Cardiac septum (tissue), 1 donor: Measurements from ENCODE around the gene SIVA1. TPM values are rescaled to one million over a fixed set of nuclear protein-coding genes. Genes with fewer than 3 reads are reported as not detected.

Experiments
- DNase-seq: peaks from one replicate; pipeline ENCODE4 v3.0.0-alpha.2; 2020; ENCODE audit warnings: low spot score
- intact Hi-C: fragments of 100-400 bp; cut with DNase I; formaldehyde crosslinking; loops from one replicate; pipeline ENCODE4 v1.14.0; 2022
- total RNA-seq: library from RNA; stranded (reverse); fragmentation: NEBNext Ultra II Directional; extraction: Animal tissue kit (Norgen Biotek cat#: 25700); gene quantifications from one replicate; pipeline ENCODE4 v1.2.1, GENCODE V29; 2021
- donor health status: DM: no; HTN: no; CAD: no.

Gene SIVA1
- total RNA-seq, 1 donor from 2014 or later, result 50.9 TPM

GRCh38 chr14:104776961-104777807 is 24.2 kb downstream of the SIVA1 start:
- DNase-seq, result no peak
- intact Hi-C loops, result no loop called here

GRCh38 chr14:104777808-104778249 is 24.9 kb downstream of the SIVA1 start:
- no peak for DNase-seq
- intact Hi-C loops, result no loop called here

- no peak for DNase-seq
- intact Hi-C loops, result no loop called here
Measured at GRCh38 chr14:104778694-104779331, 25.9 kb downstream of the SIVA1 start.

GRCh38 chr14:104779776-104780512 is 27.0 kb downstream of the SIVA1 start:
- intact Hi-C loops, result no loop called here
- DNase-seq, result no peak

- no peak for DNase-seq
- intact Hi-C loops, result no loop called here
Measured at GRCh38 chr14:104780513-104781030, 27.6 kb downstream of the SIVA1 start.

- DNase-seq, result no peak
- intact Hi-C loops, result no loop called here
Measured at GRCh38 chr14:104781271-104782077, 28.5 kb downstream of the SIVA1 start.

GRCh38 chr14:104782086-104782807 is 29.3 kb downstream of the SIVA1 start:
- DNase-seq, result no peak

GRCh38 chr14:104782808-104783139 is 29.8 kb downstream of the SIVA1 start:
- DNase-seq, result no peak

More at GRCh38 chr14:104782086-104782807, 29.3 kb downstream of the SIVA1 start:
- intact Hi-C loops, result no loop called here

GRCh38 chr14:104783484-104784217 is 30.7 kb downstream of the SIVA1 start:
- DNase-seq, result no peak
- intact Hi-C loops, result no loop called here

More at GRCh38 chr14:104782808-104783139, 29.8 kb downstream of the SIVA1 start:
- intact Hi-C loops, result no loop called here

GRCh38 chr14:104784218-104784568 is 31.2 kb downstream of the SIVA1 start:
- no peak for DNase-seq
- intact Hi-C loops, result no loop called here

- intact Hi-C loops, result no loop called here
- DNase-seq, result no peak
Measured at GRCh38 chr14:104784846-104785707, 32.1 kb downstream of the SIVA1 start.

- intact Hi-C loops, result no loop called here
- no peak for DNase-seq
Measured at GRCh38 chr14:104785708-104786080, 32.7 kb downstream of the SIVA1 start.

GRCh38 chr14:104786091-104786586 is 33.2 kb downstream of the SIVA1 start:
- intact Hi-C loops, result no loop called here
- DNase-seq, result no peak

GRCh38 chr14:104786726-104787675 is 34.1 kb downstream of the SIVA1 start:
- intact Hi-C loops, result no loop called here
- DNase-seq, result no peak

GRCh38 chr14:104787736-104788135 is 34.8 kb downstream of the SIVA1 start:
- intact Hi-C loops, result no loop called here
- DNase-seq, result no peak
